ENCODE results near the gene IRF6. TPM values are rescaled to one million over a fixed set of nuclear protein-coding genes. Genes with fewer than 3 reads are reported as not detected.
A peak's percentile ranks its signal among the peaks of the same experiment; 100 is the strongest.

Gene IRF6
- total RNA-seq (2021; ENCODE audit: unreplicated experiment), result 35.2 TPM
- 29.4 and 35.7 TPM in 2 replicates for polyA plus RNA-seq (2012)
- percentile 80 among the genes with signal in this experiment for Bru-seq, nascent RNA
- percentile 92 among the genes with signal in this experiment for BruChase-seq, experiment 1, labeled RNA remaining after a 6-hour chase
- BruChase-seq, experiment 2, labeled RNA remaining after a 2-hour chase, result percentile 85 among the genes with signal in this experiment
- long read RNA-seq, full-length matches to known transcripts, result 51 of 78 reads
- long read RNA-seq, partial matches to known transcripts, result 7 of 78 reads
- long read RNA-seq, other reads (novel, unspliced or antisense), result 20 of 78 reads

DNA sequence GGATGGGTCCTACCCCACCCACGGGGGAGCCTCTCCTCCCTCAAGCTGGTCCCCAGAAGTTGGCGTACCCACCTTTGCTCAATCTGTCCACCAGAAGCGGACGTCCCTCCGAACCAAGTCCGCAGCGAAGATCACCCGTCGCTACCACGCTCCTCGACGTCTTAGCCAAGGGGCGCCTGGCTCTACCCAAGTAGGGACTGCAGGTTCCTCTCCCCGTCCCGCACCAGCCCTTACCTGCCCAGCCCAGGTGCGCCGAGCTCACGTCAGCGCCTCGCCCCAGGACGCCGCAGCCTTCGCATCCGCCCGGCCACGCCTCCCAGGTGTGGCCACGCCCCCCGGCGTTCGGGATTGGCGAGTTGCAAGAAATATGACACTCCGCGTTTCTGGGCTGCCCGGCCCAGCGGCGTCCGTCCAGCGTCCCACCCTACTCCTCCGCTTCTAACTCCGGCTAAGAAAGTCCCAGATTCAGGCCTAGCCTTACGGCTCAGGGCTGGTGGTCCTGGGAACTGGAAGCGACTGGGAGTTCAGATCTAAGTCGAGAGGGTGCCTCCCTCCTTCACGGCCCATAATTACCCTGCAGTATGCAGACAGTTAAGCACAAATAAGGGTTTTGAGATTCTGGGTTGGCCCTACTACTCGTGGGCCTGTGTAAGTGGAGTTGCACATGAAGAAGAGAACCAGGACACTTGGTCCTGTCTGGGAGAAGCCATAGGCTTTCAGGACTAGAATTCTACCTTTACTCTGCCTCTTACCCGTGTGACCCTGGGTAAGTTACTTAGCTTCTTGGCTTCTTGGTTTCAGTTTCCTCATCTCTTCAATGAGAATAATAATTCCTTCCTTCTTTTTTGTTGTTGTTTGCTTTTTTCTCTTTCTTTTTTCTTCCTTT lies at the start of gene IRF6:
TSS of gene IRF6 (minus strand) at position 268 of the 886 bp plus-strand sequence. CDS start 4,729 bp downstream, outside the sequence.
- Histone ChIP-seq H3K79me2 (ENCODE audit: insufficient read depth, low read length) (peaks cover 28% of the 10 kb centered on the region; the same call in 1 of the 2 replicates), H3K27ac (ENCODE audit: low read depth, low read length) (peak within 1 kb of the TSS; percentile 64), H3K9me2 (ENCODE audit: insufficient read depth) (no peaks in the 10 kb centered on the region), H3K27me3 (ENCODE audit: insufficient read depth, low read length) (no peaks in the 10 kb centered on the region), H3K4me3 (replicated peaks in 1 of 2; ENCODE audit: low read depth in 1 of 2, low read length in 2 of 2) (peak within 1 kb of the TSS; percentile 80 to 91), H3K36me3 (ENCODE audit: control insufficient read depth in 1 of 2, insufficient read depth in 2 of 2, low read length in 2 of 2) (no peaks in the 10 kb centered on the region), H2AFZ (ENCODE audit: low read depth, low read length, poor library complexity, severe bottlenecking) (no peak within 1 kb of the TSS), H4K20me1 (ENCODE audit: insufficient read depth) (no peaks in the 10 kb centered on the region), H3K4me1 (ENCODE audit: control insufficient read depth in 1 of 2, insufficient read depth in 2 of 2, low read length in 2 of 2) (peaks cover 11 to 38% of the 10 kb centered on the region in 2 experiments), H3K9ac (ENCODE audit: low read length) (peak within 1 kb of the TSS; percentile 87), H3K4me2 (ENCODE audit: low read length) (peak within 1 kb of the TSS; percentile 98), H3K9me3 (ENCODE audit: control insufficient read depth in 1 of 2, insufficient read depth in 1 of 2, low read depth in 1 of 2, low read length in 2 of 2) (no peaks in the 10 kb centered on the region)
- ChIA-PET RAD21 (ENCODE audit: low non-redundant PET in 1 of 2, low total read pairs in 2 of 2, uncharacterized antibody in 2 of 2, unreplicated experiment in 2 of 2) (interaction anchor here in 1 of 2 experiments (0.7 kb wide), 1 partner anchor 52 kb away, joined by 4 read pairs; no protein-coding TSS in a partner anchor), CTCF (interaction anchor here (0.8 to 1.7 kb wide), 3 partner anchors 17 to 58 kb away, joined by 3 to 7 read pairs (median 4); no protein-coding TSS in a partner anchor), POLR2A (interaction anchor here (0.8 to 1.8 kb wide), 2 partner anchors 17 to 21 kb away, joined by 3 to 9 read pairs; partner anchors contain the start of gene UTP25)
- BruUV-seq (replicated peaks), result TSS peak; percentile 98
- ATAC-seq (peak; percentile 92), DNase-seq (ENCODE audit: low read depth, low spot score) (peak; percentile 88)
- intact Hi-C loops (cut with micrococcal nuclease), result loop anchor here (1.0 kb wide), 1 partner anchor 22 kb away; the partner anchor contains the start of gene C1orf74
- TF ChIP-seq ZFX (IDR thresholded peaks at IDR 0.05) (peak; percentile 78), SP1 (IDR thresholded peaks at IDR 0.05; ENCODE audit: low read depth) (peak; percentile 72), EZH2 (IDR thresholded peaks at IDR 0.05) (no peak), POLR2A (IDR thresholded peaks at IDR 0.05; ENCODE audit: borderline replicate concordance, extremely low read depth, insufficient read depth, insufficient read length) (peak; percentile 75), YY1 (IDR thresholded peaks at IDR 0.05; ENCODE audit: extremely low read depth, insufficient replicate concordance, low read depth, low read length) (peak; percentile 55), ZNF274 (IDR thresholded peaks at IDR 0.05; ENCODE audit: low read depth, low read length) (no peak), FOSL1 (IDR thresholded peaks at IDR 0.05; ENCODE audit: low read depth) (no peak), CEBPB (IDR thresholded peaks at IDR 0.05; ENCODE audit: low read depth) (no peak), TCF7L2 (IDR thresholded peaks at IDR 0.05; ENCODE audit: borderline replicate concordance, extremely low read depth, insufficient read depth, insufficient read length) (no peak), SRF (IDR thresholded peaks at IDR 0.05; ENCODE audit: low read depth) (no peak), ELF1 (IDR thresholded peaks at IDR 0.05; ENCODE audit: borderline replicate concordance, low read depth) (no peak), POLR2AphosphoS5 (IDR thresholded peaks at IDR 0.05; ENCODE audit: low read depth, low read length) (peak; percentile 96), JUND (IDR thresholded peaks at IDR 0.05) (no peak), EGR1 (IDR thresholded peaks at IDR 0.05; ENCODE audit: low read depth) (no peak), CBX3 (IDR thresholded peaks at IDR 0.05; ENCODE audit: low read depth) (no peak; the same call in 1 of the 2 replicates)
- TF ChIP-seq, protein P1, sequence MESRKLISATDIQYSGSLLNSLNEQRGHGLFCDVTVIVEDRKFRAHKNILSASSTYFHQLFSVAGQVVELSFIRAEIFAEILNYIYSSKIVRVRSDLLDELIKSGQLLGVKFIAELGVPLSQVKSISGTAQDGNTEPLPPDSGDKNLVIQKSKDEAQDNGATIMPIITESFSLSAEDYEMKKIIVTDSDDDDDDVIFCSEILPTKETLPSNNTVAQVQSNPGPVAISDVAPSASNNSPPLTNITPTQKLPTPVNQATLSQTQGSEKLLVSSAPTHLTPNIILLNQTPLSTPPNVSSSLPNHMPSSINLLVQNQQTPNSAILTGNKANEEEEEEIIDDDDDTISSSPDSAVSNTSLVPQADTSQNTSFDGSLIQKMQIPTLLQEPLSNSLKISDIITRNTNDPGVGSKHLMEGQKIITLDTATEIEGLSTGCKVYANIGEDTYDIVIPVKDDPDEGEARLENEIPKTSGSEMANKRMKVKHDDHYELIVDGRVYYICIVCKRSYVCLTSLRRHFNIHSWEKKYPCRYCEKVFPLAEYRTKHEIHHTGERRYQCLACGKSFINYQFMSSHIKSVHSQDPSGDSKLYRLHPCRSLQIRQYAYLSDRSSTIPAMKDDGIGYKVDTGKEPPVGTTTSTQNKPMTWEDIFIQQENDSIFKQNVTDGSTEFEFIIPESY (IDR thresholded peaks at IDR 0.05; ENCODE audit: extremely low read depth, insufficient replicate concordance, low read length), result no peak
- TF ChIP-seq, protein P2, sequence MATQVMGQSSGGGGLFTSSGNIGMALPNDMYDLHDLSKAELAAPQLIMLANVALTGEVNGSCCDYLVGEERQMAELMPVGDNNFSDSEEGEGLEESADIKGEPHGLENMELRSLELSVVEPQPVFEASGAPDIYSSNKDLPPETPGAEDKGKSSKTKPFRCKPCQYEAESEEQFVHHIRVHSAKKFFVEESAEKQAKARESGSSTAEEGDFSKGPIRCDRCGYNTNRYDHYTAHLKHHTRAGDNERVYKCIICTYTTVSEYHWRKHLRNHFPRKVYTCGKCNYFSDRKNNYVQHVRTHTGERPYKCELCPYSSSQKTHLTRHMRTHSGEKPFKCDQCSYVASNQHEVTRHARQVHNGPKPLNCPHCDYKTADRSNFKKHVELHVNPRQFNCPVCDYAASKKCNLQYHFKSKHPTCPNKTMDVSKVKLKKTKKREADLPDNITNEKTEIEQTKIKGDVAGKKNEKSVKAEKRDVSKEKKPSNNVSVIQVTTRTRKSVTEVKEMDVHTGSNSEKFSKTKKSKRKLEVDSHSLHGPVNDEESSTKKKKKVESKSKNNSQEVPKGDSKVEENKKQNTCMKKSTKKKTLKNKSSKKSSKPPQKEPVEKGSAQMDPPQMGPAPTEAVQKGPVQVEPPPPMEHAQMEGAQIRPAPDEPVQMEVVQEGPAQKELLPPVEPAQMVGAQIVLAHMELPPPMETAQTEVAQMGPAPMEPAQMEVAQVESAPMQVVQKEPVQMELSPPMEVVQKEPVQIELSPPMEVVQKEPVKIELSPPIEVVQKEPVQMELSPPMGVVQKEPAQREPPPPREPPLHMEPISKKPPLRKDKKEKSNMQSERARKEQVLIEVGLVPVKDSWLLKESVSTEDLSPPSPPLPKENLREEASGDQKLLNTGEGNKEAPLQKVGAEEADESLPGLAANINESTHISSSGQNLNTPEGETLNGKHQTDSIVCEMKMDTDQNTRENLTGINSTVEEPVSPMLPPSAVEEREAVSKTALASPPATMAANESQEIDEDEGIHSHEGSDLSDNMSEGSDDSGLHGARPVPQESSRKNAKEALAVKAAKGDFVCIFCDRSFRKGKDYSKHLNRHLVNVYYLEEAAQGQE (IDR thresholded peaks at IDR 0.05; ENCODE audit: low read depth), result no peak
- TF ChIP-seq, protein P3, sequence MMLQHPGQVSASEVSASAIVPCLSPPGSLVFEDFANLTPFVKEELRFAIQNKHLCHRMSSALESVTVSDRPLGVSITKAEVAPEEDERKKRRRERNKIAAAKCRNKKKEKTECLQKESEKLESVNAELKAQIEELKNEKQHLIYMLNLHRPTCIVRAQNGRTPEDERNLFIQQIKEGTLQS (IDR thresholded peaks at IDR 0.05), result no peak
- TF ChIP-seq, protein P4, sequence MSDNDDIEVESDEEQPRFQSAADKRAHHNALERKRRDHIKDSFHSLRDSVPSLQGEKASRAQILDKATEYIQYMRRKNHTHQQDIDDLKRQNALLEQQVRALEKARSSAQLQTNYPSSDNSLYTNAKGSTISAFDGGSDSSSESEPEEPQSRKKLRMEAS (IDR thresholded peaks at IDR 0.05), result peak; percentile 72; the same call in 1 of the 2 replicates
